Neural cell (in vitro differentiated cells): ENCODE measurements around the gene LIPC. TPM values are rescaled to one million over a fixed set of nuclear protein-coding genes. Genes with fewer than 3 reads are reported as not detected.

Experiments used
- H2AFZ ChIP-seq: fragments of 200-600, 300-800 bp; sonication (generic), shearing (Covaris generic); 2 replicates; pipeline ENCODE4 v1.6.0; 2014; ENCODE audit warnings: low read depth, mild to moderate bottlenecking, antibody characterized with exemption, low read length, moderate library complexity
- H3F3A ChIP-seq: fragments of 200-600 bp; shearing (Covaris generic); 2 replicates; pipeline ENCODE4 v1.6.1; 2016; ENCODE audit warnings: mild to moderate bottlenecking, moderate library complexity, mixed read lengths, antibody characterized with exemption, low read length; ENCODE audit not compliant: insufficient read depth, poor library complexity, severe bottlenecking
- H3K27ac ChIP-seq: fragments of 200-600, 300-800 bp; sonication (generic), shearing (Covaris generic); 2 replicates; pipeline ENCODE4 v1.5.1; 2014; ENCODE audit warnings: mild to moderate bottlenecking, low read length, moderate library complexity
- H3K27me3 ChIP-seq: fragments of 300-800, 200-600 bp; sonication (generic), shearing (Covaris generic); 2 replicates; pipeline ENCODE4 v1.6.0; 2014; ENCODE audit warnings: mild to moderate bottlenecking, low read depth, low read length, moderate library complexity; ENCODE audit not compliant: insufficient read depth
- H3K36me3 ChIP-seq: fragments of 300-800, 200-600 bp; sonication (generic), shearing (Covaris generic); 2 replicates; pipeline ENCODE4 v1.5.1; 2014; ENCODE audit warnings: mild to moderate bottlenecking, antibody characterized with exemption, low read length, moderate library complexity; ENCODE audit not compliant: insufficient read depth
- H3K4me2 ChIP-seq: fragments of 300-800, 200-600 bp; sonication (generic), shearing (Covaris generic); 2 replicates; pipeline ENCODE4 v1.6.0; 2014; ENCODE audit warnings: mild to moderate bottlenecking, low read length
- H3K4me3 ChIP-seq: fragments of 300-800, 200-600 bp; sonication (generic), shearing (Covaris generic); 2 replicates; pipeline ENCODE4 v1.5.1; 2014; ENCODE audit warnings: mild to moderate bottlenecking, low read length, moderate library complexity
- H3K79me2 ChIP-seq: fragments of 200-600 bp; shearing (Covaris generic); replicated peaks from 2 replicates; pipeline ENCODE4 v1.6.0; 2014; ENCODE audit warnings: mild to moderate bottlenecking, low read length, moderate library complexity; ENCODE audit not compliant: insufficient read depth
- H3K9ac ChIP-seq: fragments of 300-800, 200-600 bp; sonication (generic), shearing (Covaris generic); 2 replicates; pipeline ENCODE4 v1.6.1; 2016; ENCODE audit warnings: mild to moderate bottlenecking, low read length, mixed read lengths
- H3K9me2 ChIP-seq: fragments of 200-600 bp; shearing (Covaris generic); 2 replicates; pipeline ENCODE4 v1.6.1; 2016; ENCODE audit warnings: mild to moderate bottlenecking, low read length, mixed read lengths; ENCODE audit not compliant: insufficient read depth
- H3K9me3 ChIP-seq: fragments of 200-600, 300-800 bp; sonication (generic), shearing (Covaris generic); 2 replicates; pipeline ENCODE4 v1.6.1; 2016; ENCODE audit warnings: mild to moderate bottlenecking, mixed run types, low read length, moderate library complexity, mixed read lengths
- H4K20me1 ChIP-seq: fragments of 200-600 bp; shearing (Covaris generic); 2 replicates; pipeline ENCODE4 v1.6.1; 2016; ENCODE audit warnings: mild to moderate bottlenecking, mixed run types; ENCODE audit not compliant: insufficient read depth
- EP300 ChIP-seq: fragments of 450-650 bp; conservative IDR thresholded peaks from 2 replicates; pipeline ENCODE4 v1.6.1; 2014; ENCODE audit warnings: antibody characterized with exemption, mild to moderate bottlenecking, moderate library complexity; ENCODE audit not compliant: poor library complexity, severe bottlenecking
- EZH2 ChIP-seq: fragments of 200-600, 300-800 bp; shearing (Covaris generic), sonication (generic); IDR thresholded peaks from 2 replicates; pipeline ENCODE4 v1.6.1; 2014; ENCODE audit warnings: antibody characterized with exemption, low read length, borderline replicate concordance, mild to moderate bottlenecking; ENCODE audit not compliant: insufficient read depth, poor library complexity, severe bottlenecking
- MXI1 ChIP-seq: fragments of 450-650 bp; conservative IDR thresholded peaks from 2 replicates; pipeline ENCODE4 v1.6.1; 2014; ENCODE audit warnings: antibody characterized with exemption, mild to moderate bottlenecking; ENCODE audit not compliant: poor library complexity, severe bottlenecking
- POLR2AphosphoS5 ChIP-seq: IDR thresholded peaks from 2 replicates; pipeline ENCODE4 v1.6.1; 2012
- RAD21 ChIP-seq: fragments of 450-650 bp; conservative IDR thresholded peaks from 2 replicates; pipeline ENCODE4 v1.6.1; 2014; ENCODE audit warnings: antibody characterized with exemption, mild to moderate bottlenecking, moderate library complexity
- SMC3 ChIP-seq: fragments of 450-650 bp; conservative IDR thresholded peaks from 2 replicates; pipeline ENCODE4 v1.6.1; 2014; ENCODE audit warnings: antibody characterized with exemption, mild to moderate bottlenecking, moderate library complexity; ENCODE audit not compliant: poor library complexity
- TAF1 ChIP-seq: IDR thresholded peaks from 2 replicates; pipeline ENCODE4 v1.6.1; 2012; ENCODE audit warnings: low read depth
- polyA plus RNA-seq: library from polyadenylated mRNA; depleted of rRNA; stranded (reverse); fragments of >200 nt; gene quantifications from 2 replicates; pipeline ENCODE4 v1.2.3, GENCODE V29; 2014
- TF ChIP-seq, protein P1 (sequence below): IDR thresholded peaks from 2 replicates; pipeline ENCODE4 v1.6.1; 2012; ENCODE audit warnings: borderline replicate concordance
- TF ChIP-seq, protein P2 (sequence below): fragments of 450-650 bp; IDR thresholded peaks from 2 replicates; pipeline ENCODE4 v1.5.1; 2014; ENCODE audit warnings: antibody characterized with exemption, mild to moderate bottlenecking, moderate library complexity; ENCODE audit not compliant: poor library complexity, severe bottlenecking

Gene LIPC
- polyA plus RNA-seq, 1 donor from 2014 or later, result not detected

GRCh38 chr15:58472821-58473581 lies 41.2 kb downstream of the LIPC start:
- H3K36me3 ChIP-seq, result no peaks in the 10 kb centered on the region
- TF ChIP-seq POLR2AphosphoS5, result peak; percentile 76
- TF ChIP-seq, protein P1, sequence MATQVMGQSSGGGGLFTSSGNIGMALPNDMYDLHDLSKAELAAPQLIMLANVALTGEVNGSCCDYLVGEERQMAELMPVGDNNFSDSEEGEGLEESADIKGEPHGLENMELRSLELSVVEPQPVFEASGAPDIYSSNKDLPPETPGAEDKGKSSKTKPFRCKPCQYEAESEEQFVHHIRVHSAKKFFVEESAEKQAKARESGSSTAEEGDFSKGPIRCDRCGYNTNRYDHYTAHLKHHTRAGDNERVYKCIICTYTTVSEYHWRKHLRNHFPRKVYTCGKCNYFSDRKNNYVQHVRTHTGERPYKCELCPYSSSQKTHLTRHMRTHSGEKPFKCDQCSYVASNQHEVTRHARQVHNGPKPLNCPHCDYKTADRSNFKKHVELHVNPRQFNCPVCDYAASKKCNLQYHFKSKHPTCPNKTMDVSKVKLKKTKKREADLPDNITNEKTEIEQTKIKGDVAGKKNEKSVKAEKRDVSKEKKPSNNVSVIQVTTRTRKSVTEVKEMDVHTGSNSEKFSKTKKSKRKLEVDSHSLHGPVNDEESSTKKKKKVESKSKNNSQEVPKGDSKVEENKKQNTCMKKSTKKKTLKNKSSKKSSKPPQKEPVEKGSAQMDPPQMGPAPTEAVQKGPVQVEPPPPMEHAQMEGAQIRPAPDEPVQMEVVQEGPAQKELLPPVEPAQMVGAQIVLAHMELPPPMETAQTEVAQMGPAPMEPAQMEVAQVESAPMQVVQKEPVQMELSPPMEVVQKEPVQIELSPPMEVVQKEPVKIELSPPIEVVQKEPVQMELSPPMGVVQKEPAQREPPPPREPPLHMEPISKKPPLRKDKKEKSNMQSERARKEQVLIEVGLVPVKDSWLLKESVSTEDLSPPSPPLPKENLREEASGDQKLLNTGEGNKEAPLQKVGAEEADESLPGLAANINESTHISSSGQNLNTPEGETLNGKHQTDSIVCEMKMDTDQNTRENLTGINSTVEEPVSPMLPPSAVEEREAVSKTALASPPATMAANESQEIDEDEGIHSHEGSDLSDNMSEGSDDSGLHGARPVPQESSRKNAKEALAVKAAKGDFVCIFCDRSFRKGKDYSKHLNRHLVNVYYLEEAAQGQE, result no peak
- no peaks in the 10 kb centered on the region for H4K20me1 ChIP-seq
- H3K9me2 ChIP-seq, result no peaks in the 10 kb centered on the region
- H3F3A ChIP-seq, result no peaks in the 10 kb centered on the region
- H3K9ac ChIP-seq, result no peak overlapping the region
- H3K27me3 ChIP-seq, result no peaks in the 10 kb centered on the region
- no peak overlapping the region for H3K27ac ChIP-seq
- H3K4me3 ChIP-seq, result no peak overlapping the region
- no peak overlapping the region for H3K4me2 ChIP-seq
- no peak overlapping the region for H2AFZ ChIP-seq
- no peaks in the 10 kb centered on the region for H3K79me2 ChIP-seq
- no peaks in the 10 kb centered on the region for H3K9me3 ChIP-seq

DNA sequence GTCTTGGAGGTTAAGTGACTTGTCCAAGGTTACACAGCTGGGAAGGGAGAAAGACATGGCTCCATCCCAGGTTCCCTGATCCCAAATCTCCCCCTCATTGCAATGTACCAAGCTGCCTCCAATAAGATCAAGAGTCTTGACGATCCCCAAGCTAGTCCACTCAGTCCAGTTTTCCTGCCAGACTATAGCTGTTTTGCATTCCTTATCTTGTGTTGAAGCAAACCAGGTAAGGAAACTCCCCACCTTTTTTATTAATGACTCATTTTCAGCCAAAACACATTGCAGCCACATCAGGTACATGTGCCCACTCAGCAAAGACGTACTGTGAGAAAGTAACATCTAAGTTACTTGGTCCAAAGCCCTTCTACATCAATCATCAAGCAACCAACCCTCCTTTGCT lies 41.9 kb downstream of the LIPC start:
- Histone ChIP-seq H3K79me2 (no peaks in the 10 kb centered on the region), H3K27ac (no peak overlapping the region), H4K20me1 (no peaks in the 10 kb centered on the region), H3K4me2 (no peak overlapping the region), H3K9me2 (no peaks in the 10 kb centered on the region), H3F3A (no peaks in the 10 kb centered on the region), H3K4me3 (no peak overlapping the region), H3K27me3 (no peaks in the 10 kb centered on the region), H3K36me3 (no peaks in the 10 kb centered on the region), H3K9me3 (no peaks in the 10 kb centered on the region), H3K9ac (no peak overlapping the region), H2AFZ (no peak overlapping the region)
- TF ChIP-seq TAF1, result no peak

DNA sequence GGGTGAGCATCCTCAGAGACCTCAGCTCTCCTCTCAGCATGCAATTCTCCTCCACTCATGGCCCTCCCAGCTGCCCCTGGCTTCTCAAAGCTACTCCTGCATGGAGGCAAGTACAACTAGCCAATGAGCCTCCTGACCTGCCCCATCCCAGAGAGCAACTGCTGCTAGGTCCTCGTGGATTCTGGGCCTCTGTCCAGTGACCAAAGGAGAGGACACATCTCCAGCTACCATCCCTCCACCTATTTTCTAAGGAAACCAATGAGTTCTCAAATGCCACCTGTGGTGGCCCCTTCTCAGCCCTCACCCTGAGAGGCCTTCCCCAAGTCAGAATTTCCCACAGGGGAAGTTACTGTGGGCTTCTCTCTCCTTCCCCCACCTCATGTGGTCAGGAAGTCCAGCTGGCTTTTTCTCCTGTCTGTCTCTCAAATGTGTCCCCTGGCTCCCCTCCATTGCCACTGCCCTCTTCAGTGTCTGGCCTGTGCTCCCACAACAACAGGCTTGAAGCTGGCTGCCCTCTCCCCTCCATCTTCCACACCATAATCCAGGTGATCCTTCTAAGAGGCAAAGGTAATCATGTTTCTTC lies 43.0 kb downstream of the LIPC start:
- Histone ChIP-seq H3K4me2 (no peak overlapping the region), H3K79me2 (no peaks in the 10 kb centered on the region), H3K27ac (no peak overlapping the region), H3K4me3 (no peak overlapping the region), H3F3A (no peaks in the 10 kb centered on the region), H3K27me3 (no peaks in the 10 kb centered on the region), H2AFZ (no peak overlapping the region), H4K20me1 (no peaks in the 10 kb centered on the region), H3K36me3 (no peaks in the 10 kb centered on the region), H3K9me2 (no peaks in the 10 kb centered on the region), H3K9ac (no peak overlapping the region), H3K9me3 (no peaks in the 10 kb centered on the region)
- no peak for TF ChIP-seq RAD21
- no peak for TF ChIP-seq EZH2
- no peak for TF ChIP-seq TAF1
- TF ChIP-seq, protein P1, result no peak
- TF ChIP-seq SMC3, result no peak
- TF ChIP-seq, protein P2, sequence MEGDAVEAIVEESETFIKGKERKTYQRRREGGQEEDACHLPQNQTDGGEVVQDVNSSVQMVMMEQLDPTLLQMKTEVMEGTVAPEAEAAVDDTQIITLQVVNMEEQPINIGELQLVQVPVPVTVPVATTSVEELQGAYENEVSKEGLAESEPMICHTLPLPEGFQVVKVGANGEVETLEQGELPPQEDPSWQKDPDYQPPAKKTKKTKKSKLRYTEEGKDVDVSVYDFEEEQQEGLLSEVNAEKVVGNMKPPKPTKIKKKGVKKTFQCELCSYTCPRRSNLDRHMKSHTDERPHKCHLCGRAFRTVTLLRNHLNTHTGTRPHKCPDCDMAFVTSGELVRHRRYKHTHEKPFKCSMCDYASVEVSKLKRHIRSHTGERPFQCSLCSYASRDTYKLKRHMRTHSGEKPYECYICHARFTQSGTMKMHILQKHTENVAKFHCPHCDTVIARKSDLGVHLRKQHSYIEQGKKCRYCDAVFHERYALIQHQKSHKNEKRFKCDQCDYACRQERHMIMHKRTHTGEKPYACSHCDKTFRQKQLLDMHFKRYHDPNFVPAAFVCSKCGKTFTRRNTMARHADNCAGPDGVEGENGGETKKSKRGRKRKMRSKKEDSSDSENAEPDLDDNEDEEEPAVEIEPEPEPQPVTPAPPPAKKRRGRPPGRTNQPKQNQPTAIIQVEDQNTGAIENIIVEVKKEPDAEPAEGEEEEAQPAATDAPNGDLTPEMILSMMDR, result no peak
- no peak for TF ChIP-seq POLR2AphosphoS5
- no peak for TF ChIP-seq EP300
- no peak for TF ChIP-seq MXI1
